Vagina (tissue), 2 donors: ENCODE results near the gene PFN4. TPM values are rescaled to one million over a fixed set of nuclear protein-coding genes. Genes with fewer than 3 reads are reported as not detected.

Experiments
- DNase-seq, 2 donors: peaks; one replicate each; pipeline ENCODE4 v3.0.0-alpha.2; 2017; ENCODE audit errors: extremely low spot score in 2 of 2
- H3K27ac ChIP-seq: fragments of 200-600 bp; sonication (generic); one replicate; pipeline ENCODE4 v1.5.1; 2019
- H3K27me3 ChIP-seq: fragments of 200-600 bp; sonication (generic); one replicate; pipeline ENCODE4 v1.5.1; 2019
- H3K36me3 ChIP-seq, 2 donors: fragments of 200-600 bp; sonication (generic); one replicate each; pipeline ENCODE4 v1.5.1; 2017 to 2019
- H3K4me1 ChIP-seq: fragments of 200-600 bp; sonication (generic); one replicate; pipeline ENCODE4 v1.5.1; 2019
- H3K4me3 ChIP-seq, 2 donors: fragments of 200-600 bp; sonication (generic); 1 replicate in 1 of 2; 2 replicates in 1 of 2; pipeline ENCODE4 v1.5.1; 2016 to 2019
- H3K9me3 ChIP-seq: fragments of 200-600 bp; sonication (generic); one replicate; pipeline ENCODE4 v1.5.1; 2019
- CTCF ChIP-seq, 3 experiments: fragments of 450-650 bp in 2 of 3; fragments of 200-600 bp in 1 of 3; sonication (generic) in 1 of 3; IDR thresholded peaks; one replicate each; pipeline ENCODE4 v1.5.1; 2017 to 2019; ENCODE audit warnings: antibody characterized with exemption in 3 of 3, mild to moderate bottlenecking in 2 of 3, moderate library complexity in 2 of 3
- POLR2A ChIP-seq, 2 donors: fragments of 450-650 bp; IDR thresholded peaks; one replicate each; pipeline ENCODE4 v1.6.1; 2017; ENCODE audit warnings: antibody characterized with exemption in 2 of 2, mild to moderate bottlenecking in 2 of 2, moderate library complexity in 2 of 2
- POLR2AphosphoS5 ChIP-seq, 2 donors: sonication (generic); formaldehyde crosslinking; IDR thresholded peaks; one replicate each; pipeline ENCODE4 v1.9.0; 2017; ENCODE audit warnings: antibody characterized with exemption in 2 of 2, mild to moderate bottlenecking in 2 of 2, low read depth in 1 of 2; ENCODE audit not compliant: insufficient read depth in 1 of 2
- intact Hi-C: fragments of 100-400 bp; cut with DNase I; formaldehyde crosslinking; loops from one replicate; pipeline ENCODE4 v1.15.1; 2023
- total RNA-seq: library from RNA; depleted of rRNA; stranded (reverse); fragments of >200 nt; gene quantifications from one replicate; pipeline ENCODE4 v1.2.3, GENCODE V29; 2016

Gene PFN4
- total RNA-seq, 1 donor from 2014 or later: not detected

GRCh38 chr2:24085200-24085489 lies 38.0 kb downstream of the PFN4 start:
- H3K36me3 ChIP-seq: peaks cover 0 to 10% of the 10 kb centered on the region in 2 donors
- intact Hi-C loops: loop anchor here (2.0 kb wide), 1 partner anchor 156 kb away; no protein-coding TSS in a partner anchor

DNA sequence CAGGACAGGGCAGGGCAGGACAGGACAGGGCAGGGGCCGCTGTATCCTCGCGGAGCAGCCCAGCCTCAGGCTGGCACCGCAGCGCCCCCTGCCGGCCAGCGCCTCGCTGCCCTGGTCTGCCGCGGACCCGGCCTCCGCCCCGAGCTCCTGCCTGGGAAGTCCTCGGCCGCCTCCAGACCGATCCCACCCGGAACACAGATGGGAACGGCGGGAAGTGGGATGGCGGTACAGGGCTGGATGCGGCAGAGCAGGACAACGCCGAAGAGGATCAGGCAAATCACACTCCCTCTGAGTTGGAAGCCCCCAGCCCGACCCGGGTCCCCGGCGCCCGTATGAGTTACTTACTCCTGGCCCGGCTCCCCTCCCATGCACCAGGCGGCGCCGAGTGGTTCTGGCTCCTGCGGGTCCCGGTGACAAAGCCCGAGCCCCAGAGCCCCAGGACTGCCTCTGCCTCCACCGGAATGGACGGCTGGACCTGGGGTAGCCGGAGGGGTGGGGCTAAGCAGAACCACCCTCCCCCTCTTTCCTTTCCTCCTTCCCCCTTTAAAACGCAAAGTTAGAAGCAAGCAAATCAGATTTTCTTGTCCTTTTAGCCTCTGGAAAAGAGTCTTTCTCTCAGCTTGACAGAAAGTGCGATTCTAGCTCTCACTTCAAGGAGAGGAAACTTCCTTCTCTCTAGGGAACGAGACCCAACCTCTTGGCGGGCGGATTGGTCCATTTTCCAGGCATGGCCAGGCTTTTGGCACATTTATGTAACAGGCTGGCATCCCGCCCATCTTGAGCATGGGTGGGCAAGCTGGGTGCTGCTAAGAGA lies 38.5 kb downstream of the PFN4 start, which contains the start of gene TP53I3:
TSS of gene TP53I3 (minus strand) at position 449 of the 814 bp plus-strand sequence. CDS start 508 bp downstream, outside the sequence.
- no peaks in the 10 kb centered on the region for H3K27me3 ChIP-seq
- H3K27ac ChIP-seq: peak within 1 kb of the TSS; percentile 94
- no peaks in the 10 kb centered on the region for H3K9me3 ChIP-seq
- TF ChIP-seq CTCF (IDR thresholded peaks at IDR 0.05) (peak; percentile 86 to 97 (median 97)), POLR2A (IDR thresholded peaks at IDR 0.05) (peak in 1 of 2 donors; percentile 43), POLR2AphosphoS5 (IDR thresholded peaks at IDR 0.05; ENCODE audit: insufficient read depth in 1 of 2, low read depth in 1 of 2) (peak in 1 of 2 donors; percentile 89)
- peaks cover 12% of the 10 kb centered on the region for H3K4me1 ChIP-seq
- H3K36me3 ChIP-seq: peaks cover 0 to 10% of the 10 kb centered on the region in 2 donors
- peak within 1 kb of the TSS; percentile 53 to 64 for H3K4me3 ChIP-seq
- intact Hi-C loops: loop anchor here (2.0 kb wide), 1 partner anchor 156 kb away; no protein-coding TSS in a partner anchor
- DNase-seq: peak in 1 of 2 donors; percentile 95

More at GRCh38 chr2:24085200-24085489, 38.0 kb downstream of the PFN4 start:
- no peak for TF ChIP-seq CTCF (IDR thresholded peaks at IDR 0.05)
- no peak for TF ChIP-seq POLR2A (IDR thresholded peaks at IDR 0.05)
- TF ChIP-seq POLR2AphosphoS5 (IDR thresholded peaks at IDR 0.05; ENCODE audit: insufficient read depth in 1 of 2, low read depth in 1 of 2): no peak
- Histone ChIP-seq H3K9me3 (no peaks in the 10 kb centered on the region), H3K4me1 (peaks cover 12% of the 10 kb centered on the region), H3K27ac (peak overlapping the region; percentile 94), H3K4me3 (peak overlapping the region; percentile 53 to 64), H3K27me3 (no peaks in the 10 kb centered on the region)
- no peak for DNase-seq

DNA sequence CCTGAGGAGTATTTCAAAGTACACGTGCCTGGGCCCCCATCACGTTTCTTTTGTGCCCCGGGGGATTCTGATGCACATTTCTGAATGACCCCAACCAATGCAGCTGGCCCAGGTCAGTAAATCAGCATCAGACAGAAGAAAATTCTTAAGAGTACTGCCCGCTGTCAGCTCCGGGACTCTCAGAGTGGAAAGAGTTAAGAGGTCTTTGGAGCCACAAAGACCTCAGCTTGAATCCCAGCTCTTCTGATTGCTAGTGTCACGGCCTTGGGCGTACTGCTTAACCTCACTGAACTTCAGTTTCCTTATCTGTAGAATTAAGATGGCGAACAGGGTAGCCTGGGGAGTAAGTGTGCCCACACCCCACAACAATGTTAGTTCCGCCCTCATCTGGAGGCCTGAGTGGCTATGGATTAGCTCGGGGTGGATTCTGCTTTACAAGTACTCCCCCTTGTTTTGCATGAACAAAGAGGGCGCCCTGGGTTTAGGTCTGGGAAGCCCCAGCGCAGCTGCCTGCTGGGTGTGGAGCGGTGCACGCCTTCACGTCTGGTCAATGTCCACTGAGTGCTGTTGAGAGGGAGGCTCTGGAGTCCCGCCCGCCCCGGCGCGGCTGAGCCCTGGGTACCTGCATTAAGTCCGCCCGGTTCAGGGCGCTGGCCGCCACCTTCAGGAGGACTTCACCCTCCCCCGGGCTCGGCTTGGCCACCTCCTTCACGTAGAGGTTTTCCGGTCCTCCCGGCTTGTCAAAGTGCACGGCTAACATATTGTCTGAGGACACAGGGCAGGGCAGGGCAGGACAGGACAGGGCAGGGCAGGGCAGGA lies 39.4 kb downstream of the PFN4 start:
- H3K9me3 ChIP-seq: no peaks in the 10 kb centered on the region
- H3K4me1 ChIP-seq: peaks cover 12% of the 10 kb centered on the region
- TF ChIP-seq CTCF (IDR thresholded peaks at IDR 0.05) (no peak), POLR2A (IDR thresholded peaks at IDR 0.05) (no peak), POLR2AphosphoS5 (IDR thresholded peaks at IDR 0.05; ENCODE audit: insufficient read depth in 1 of 2, low read depth in 1 of 2) (no peak)
- no peaks in the 10 kb centered on the region for H3K27me3 ChIP-seq
- H3K36me3 ChIP-seq: peaks cover 0 to 18% of the 10 kb centered on the region in 2 donors
- peak overlapping the region; percentile 53 to 64 for H3K4me3 ChIP-seq
- intact Hi-C loops: loop anchor here (2.0 kb wide), 1 partner anchor 155 kb away; no protein-coding TSS in a partner anchor
- DNase-seq: peak in 1 of 2 donors; percentile 93
- H3K27ac ChIP-seq: peak overlapping the region; percentile 94

- TF ChIP-seq POLR2AphosphoS5 (IDR thresholded peaks at IDR 0.05; ENCODE audit: insufficient read depth in 1 of 2, low read depth in 1 of 2) (no peak), POLR2A (IDR thresholded peaks at IDR 0.05) (no peak), CTCF (IDR thresholded peaks at IDR 0.05) (no peak)
- Histone ChIP-seq H3K27me3 (no peaks in the 10 kb centered on the region), H3K9me3 (no peaks in the 10 kb centered on the region), H3K36me3 (peaks cover 0 to 18% of the 10 kb centered on the region in 2 donors), H3K27ac (peak overlapping the region; percentile 94), H3K4me3 (peak overlapping the region; percentile 53 to 64), H3K4me1 (peaks cover 12% of the 10 kb centered on the region)
- intact Hi-C loops: no loop called here
- no peak for DNase-seq
These were observed 40.2 kb downstream of the PFN4 start for GRCh38 chr2:24082787-24083566.
